ENCODE data around the gene OR2M2. TPM values are rescaled to one million over a fixed set of nuclear protein-coding genes. Genes with fewer than 3 reads are reported as not detected.

Gene OR2M2
- total RNA-seq, 2 donors from 2014 or later = not detected

DNA sequence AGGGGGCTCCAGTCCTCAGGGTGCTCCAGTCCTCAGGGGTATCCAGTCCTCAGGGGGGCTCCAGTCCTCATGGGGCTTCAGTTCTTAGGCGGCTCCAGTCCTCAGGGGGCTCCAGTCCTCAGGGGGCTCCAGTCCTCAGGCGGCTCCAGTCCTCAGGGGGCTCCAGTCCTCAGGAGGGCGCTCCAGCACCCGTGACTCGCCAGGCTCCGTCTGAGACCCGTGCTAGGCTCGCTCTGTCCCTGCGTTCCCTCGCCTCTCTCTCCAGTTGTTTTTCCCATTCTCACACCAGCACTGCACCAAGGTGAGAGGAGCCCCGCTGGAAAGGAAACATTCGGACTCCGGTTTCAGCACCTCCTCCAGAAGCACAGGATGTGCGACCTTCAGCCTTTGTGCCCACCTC lies 9.4 kb upstream of the OR2M2 start:
- no peaks in the 10 kb centered on the region for H3K36me3 ChIP-seq
- DNase-seq = no peak
- TF ChIP-seq, protein P1, sequence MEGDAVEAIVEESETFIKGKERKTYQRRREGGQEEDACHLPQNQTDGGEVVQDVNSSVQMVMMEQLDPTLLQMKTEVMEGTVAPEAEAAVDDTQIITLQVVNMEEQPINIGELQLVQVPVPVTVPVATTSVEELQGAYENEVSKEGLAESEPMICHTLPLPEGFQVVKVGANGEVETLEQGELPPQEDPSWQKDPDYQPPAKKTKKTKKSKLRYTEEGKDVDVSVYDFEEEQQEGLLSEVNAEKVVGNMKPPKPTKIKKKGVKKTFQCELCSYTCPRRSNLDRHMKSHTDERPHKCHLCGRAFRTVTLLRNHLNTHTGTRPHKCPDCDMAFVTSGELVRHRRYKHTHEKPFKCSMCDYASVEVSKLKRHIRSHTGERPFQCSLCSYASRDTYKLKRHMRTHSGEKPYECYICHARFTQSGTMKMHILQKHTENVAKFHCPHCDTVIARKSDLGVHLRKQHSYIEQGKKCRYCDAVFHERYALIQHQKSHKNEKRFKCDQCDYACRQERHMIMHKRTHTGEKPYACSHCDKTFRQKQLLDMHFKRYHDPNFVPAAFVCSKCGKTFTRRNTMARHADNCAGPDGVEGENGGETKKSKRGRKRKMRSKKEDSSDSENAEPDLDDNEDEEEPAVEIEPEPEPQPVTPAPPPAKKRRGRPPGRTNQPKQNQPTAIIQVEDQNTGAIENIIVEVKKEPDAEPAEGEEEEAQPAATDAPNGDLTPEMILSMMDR (IDR thresholded peaks at IDR 0.05) = no peak

DNA sequence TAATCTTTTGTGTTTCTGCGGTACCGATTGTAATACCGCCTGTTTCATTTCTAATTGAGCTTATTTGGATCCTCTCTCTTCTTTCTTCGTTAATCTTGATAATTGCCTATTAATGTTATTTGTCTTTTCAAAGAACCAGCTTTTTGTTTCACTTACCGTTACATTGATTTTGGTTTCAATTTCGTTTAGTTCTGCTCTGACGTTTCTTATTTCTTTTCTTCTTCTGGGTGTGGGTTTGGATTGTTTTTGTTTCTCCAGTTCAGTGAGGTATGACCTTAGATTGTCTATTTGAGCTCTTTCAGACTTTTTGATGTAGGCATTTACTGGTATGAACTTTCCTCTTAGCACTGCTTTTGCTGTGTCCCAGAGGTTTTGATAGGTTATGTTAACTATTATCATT lies 9.4 kb downstream of the OR2M2 start:
- Histone ChIP-seq H3K36me3 (no peaks in the 10 kb centered on the region), H3K4me3 (no peak overlapping the region), H3K9me3 (no peaks in the 10 kb centered on the region), H3K9ac (ENCODE audit: low read depth in 2 of 2, low read length in 2 of 2) (no peak overlapping the region), H3K4me1 (no peaks in the 10 kb centered on the region), H3K27ac (no peak overlapping the region), H3K27me3 (no peaks in the 10 kb centered on the region)
- TF ChIP-seq, protein P1 (IDR thresholded peaks at IDR 0.05) = no peak
- intact Hi-C loops (cut with DNase I) = no loop called here
- no peak for DNase-seq

More for the DNA sequence above, 9.4 kb upstream of the OR2M2 start:
- Histone ChIP-seq H3K4me1 (no peaks in the 10 kb centered on the region), H3K4me3 (no peak overlapping the region), H3K27ac (no peak overlapping the region), H3K9me3 (no peaks in the 10 kb centered on the region), H3K9ac (ENCODE audit: low read depth in 2 of 2, low read length in 2 of 2) (no peak overlapping the region), H3K27me3 (no peaks in the 10 kb centered on the region)
- intact Hi-C loops (cut with DNase I) = no loop called here

DNA sequence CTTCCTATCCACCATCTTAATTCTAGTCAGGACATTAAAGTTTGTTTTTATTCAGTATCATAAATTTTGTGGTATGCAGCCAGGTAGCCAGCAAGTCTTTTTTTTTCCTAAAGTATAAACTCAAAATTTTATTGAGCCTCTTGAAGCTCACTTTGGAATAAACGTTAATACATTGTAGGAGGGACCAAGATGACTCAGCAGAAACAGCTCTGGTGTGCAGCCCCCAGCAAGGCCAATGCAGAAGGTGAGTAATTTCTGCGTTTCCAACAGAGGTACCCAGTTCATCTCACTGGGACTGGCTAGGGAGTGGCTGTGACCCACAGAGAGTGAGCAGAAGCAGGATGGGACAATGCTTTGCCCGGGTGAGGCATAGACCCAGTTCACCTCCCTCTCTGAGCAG lies 12.7 kb downstream of the OR2M2 start:
- intact Hi-C loops (cut with DNase I) = no loop called here
- Histone ChIP-seq H3K27ac (no peak overlapping the region), H3K9ac (ENCODE audit: low read depth in 2 of 2, low read length in 2 of 2) (no peak overlapping the region), H3K36me3 (no peaks in the 10 kb centered on the region), H3K4me3 (no peak overlapping the region), H3K27me3 (no peaks in the 10 kb centered on the region), H3K9me3 (no peaks in the 10 kb centered on the region), H3K4me1 (no peaks in the 10 kb centered on the region)
- TF ChIP-seq, protein P1 (IDR thresholded peaks at IDR 0.05) = no peak
- no peak for DNase-seq

DNA sequence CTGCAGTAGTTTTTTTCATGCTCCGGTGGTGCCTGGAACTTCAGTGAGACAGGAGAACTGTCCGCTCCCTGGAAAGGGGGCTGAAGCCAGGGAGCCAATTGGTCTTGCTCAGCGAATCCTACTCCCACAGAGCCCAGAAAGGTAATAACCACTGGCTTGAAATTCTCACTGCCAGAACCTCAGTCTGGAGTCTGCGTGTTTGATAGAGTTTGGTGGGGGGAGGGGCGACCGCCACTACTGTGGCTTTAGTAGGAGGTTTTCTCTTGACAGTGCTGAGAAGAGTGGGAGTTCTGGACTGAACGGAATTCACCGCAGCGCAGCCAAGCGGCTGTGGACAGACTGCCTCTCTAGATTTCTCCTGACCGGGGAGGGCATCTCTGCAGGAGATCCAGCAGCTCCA lies 14.4 kb downstream of the OR2M2 start:
- no peak overlapping the region for H3K4me3 ChIP-seq
- no peaks in the 10 kb centered on the region for H3K36me3 ChIP-seq
- no peak overlapping the region for H3K9ac ChIP-seq (ENCODE audit: low read depth in 2 of 2, low read length in 2 of 2)
- intact Hi-C loops (cut with DNase I) = no loop called here
- no peaks in the 10 kb centered on the region for H3K9me3 ChIP-seq
- H3K27me3 ChIP-seq = no peaks in the 10 kb centered on the region
- no peak for DNase-seq
- TF ChIP-seq, protein P1 (IDR thresholded peaks at IDR 0.05) = no peak
- H3K27ac ChIP-seq = no peak overlapping the region
- no peaks in the 10 kb centered on the region for H3K4me1 ChIP-seq

DNA sequence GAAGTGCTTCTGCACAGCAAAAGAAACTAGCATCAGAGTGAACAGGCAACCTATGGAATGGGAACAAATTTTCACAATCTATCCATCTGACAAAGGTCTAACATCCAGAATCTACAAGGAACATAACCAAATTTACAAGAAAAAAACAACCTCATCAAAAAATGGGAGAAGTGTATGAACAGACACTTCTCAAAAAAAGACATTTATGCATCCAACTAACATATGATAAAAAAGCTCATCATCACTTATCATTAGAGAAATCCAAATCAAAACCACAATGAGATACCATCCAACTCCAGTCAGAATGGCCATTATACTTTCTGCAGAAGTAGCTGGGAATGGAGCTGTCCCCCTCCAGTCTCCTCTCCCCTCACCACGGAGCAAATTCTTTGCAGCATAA lies 19.5 kb downstream of the OR2M2 start:
- H3K9ac ChIP-seq (ENCODE audit: low read depth in 2 of 2, low read length in 2 of 2) = no peak overlapping the region
- H3K4me1 ChIP-seq = no peaks in the 10 kb centered on the region
- H3K36me3 ChIP-seq = no peaks in the 10 kb centered on the region
- H3K4me3 ChIP-seq = no peak overlapping the region
- intact Hi-C loops (cut with DNase I) = no loop called here
- no peak overlapping the region for H3K27ac ChIP-seq
- TF ChIP-seq, protein P1 (IDR thresholded peaks at IDR 0.05) = no peak
- H3K9me3 ChIP-seq = no peaks in the 10 kb centered on the region
- DNase-seq = no peak
- no peaks in the 10 kb centered on the region for H3K27me3 ChIP-seq

DNA sequence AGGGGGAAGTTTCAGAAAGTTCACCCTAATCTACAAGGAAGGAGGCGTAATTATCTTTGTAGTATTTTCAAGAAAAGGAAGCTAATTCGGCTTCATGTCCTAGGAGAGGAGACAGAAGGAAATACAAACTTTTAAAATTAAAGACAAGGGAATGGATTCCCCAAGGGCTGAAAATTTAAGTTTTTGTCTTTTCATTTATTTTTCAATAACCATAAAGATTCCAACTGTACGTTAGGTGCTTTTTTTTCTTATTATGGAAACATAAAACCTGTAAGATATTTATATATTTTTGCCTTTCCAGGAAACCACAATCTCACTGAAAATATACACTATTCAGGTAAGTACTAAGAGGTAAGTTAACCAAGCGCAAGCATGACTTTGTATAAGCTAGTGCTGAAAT lies 22.3 kb downstream of the OR2M2 start, which contains the start of gene OR2M3:
OR2M3 (plus strand) TSS at position 301 of the 400 bp plus-strand sequence. CDS start 5,803 bp downstream, outside the sequence.
- TF ChIP-seq, protein P1 (IDR thresholded peaks at IDR 0.05) = no peak
- H3K9ac ChIP-seq (ENCODE audit: low read depth in 2 of 2, low read length in 2 of 2) = no peak within 1 kb of the TSS
- intact Hi-C loops (cut with DNase I) = no loop called here
- H3K27me3 ChIP-seq = no peaks in the 10 kb centered on the region
- no peaks in the 10 kb centered on the region for H3K9me3 ChIP-seq
- no peaks in the 10 kb centered on the region for H3K36me3 ChIP-seq
- no peak within 1 kb of the TSS for H3K4me3 ChIP-seq
- no peak within 1 kb of the TSS for H3K27ac ChIP-seq
- H3K4me1 ChIP-seq = no peaks in the 10 kb centered on the region
- no peak for DNase-seq
